Globus pallidus (tissue), 1 donor: ENCODE results near the gene RFFL.
A peak's percentile ranks its signal among the peaks of the same experiment; 100 is the strongest.

Experiments used
- DNase-seq: peaks from one replicate; pipeline ENCODE4 v3.0.0-alpha.2; 2015; ENCODE audit warnings: low spot score

RFFL gene

DNA sequence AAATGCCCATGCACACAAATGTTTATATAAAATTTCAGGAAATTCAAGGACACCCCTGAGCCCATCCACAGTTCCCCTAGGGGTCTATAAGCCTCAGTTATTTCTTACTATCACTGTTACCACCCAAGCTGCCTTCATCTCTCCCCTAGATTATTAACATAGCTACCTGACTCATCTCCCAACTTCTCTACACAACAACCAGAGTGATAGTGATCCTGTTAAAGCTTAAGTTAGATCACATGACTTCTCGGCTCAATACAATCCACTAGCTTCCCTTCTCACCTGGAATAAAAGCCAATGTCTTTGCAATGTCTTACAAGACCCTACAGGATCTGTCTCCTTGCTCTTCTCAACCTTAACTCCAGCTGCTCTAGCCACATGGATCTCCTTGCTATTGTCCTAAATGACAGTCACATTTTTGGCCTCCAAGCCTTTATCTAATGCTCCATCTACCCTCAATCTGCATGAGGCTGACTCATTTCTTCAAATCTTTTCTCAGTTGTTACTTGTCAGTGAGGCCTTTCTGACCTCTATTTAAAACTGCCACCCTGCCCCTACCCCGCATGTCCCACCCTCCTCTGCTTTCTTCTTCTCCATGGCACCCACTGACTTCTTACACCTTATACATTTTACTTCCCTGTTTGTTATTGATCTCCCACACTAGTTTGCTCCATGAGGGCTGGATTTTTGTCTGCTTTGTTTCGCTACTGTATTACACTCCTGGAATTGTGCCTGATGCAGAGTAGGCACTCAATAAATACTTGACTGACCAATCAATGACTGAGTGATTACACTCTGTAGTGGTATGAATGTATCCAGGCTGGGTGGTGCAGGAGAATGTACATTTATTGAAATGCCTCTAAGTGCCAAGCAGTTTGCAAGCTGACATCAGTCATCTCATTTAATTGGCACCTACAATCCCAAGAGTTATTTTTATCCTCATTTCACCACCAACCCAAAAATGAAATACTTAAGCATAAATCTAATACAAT is 88.4 kb downstream of the RFFL start:
- DNase-seq, result no peak

DNA sequence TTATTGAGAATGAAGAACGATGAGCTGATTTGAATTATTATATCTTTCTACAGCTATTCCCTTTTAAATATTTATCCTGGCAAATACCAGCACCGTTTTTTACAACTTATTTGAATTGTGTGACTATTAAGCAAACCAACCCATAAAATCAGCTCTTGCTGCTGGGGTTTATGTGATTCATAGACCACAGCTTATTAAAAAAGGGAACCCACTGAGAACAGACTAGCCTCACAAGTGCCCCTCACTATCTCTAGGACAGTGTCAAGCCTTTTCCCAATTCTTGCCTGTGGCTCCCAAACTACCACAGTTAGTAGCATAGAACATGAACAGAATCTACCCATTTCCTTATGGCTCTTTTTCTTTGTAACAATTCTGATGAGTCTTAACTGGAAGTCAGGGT is 89.3 kb downstream of the RFFL start:
- no peak for DNase-seq

DNA sequence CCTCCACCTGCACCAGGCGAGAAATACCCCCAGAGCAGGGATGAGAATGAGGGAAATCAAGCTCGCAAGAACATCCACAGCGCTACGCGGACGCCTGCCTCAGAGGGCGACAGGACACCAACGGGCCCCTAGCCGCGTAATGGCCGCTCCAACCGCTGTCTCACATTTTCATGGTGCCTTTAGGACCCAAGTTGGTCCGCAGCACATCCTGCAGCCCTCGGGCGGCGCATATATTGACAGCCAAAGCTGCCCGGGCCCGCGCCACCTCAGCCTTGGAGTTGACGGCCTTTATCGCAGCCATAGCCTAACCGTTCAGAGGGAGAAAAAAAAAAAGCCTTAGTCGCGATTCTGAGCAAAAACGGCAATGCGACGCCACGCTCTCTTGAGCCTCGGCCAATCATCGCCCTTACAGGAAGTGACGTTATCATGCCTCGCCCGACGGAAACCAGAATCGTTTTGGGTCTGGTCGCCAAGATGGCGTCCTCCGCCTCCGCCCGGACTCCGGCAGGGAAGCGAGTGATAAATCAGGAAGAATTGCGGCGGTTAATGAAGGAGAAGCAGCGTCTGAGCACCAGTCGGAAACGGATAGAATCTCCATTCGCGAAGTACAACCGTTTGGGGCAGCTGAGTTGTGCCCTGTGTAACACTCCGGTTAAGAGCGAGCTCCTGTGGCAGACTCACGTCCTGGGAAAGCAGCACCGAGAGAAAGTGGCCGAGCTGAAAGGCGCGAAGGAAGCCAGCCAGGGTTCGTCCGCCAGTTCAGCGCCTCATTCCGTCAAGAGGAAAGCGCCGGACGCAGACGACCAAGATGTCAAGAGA is 102.2 kb downstream of the RFFL start, which contains the start of the genes CCT6B and ZNF830:
Gene CCT6B, minus strand, starts transcription at position 368 of the 819 bp plus-strand sequence. Its CDS starts 67 bp downstream, at position 301.
Gene ZNF830, plus strand, starts transcription at position 448 of the 819 bp plus-strand sequence. Its CDS starts 27 bp downstream, at position 475.
- DNase-seq, result peak; percentile 92

DNA sequence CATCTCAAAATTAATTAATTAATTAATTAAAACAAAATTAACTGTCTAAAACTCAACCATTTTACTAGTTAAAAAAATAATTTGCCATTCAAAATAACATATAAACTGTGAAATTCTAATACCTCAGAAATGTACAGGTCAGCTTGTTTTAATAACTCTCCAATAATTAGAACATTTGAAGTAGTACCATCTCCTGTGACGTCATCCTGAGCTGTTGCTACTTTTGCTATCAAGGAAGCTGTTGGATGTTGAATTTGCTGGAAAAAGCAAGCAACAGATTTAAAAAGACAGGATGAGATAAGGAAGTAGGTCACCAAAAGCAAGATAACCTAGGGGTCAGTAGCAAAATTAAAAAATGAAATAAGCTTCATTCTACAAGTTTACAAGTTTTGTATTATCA is 105.1 kb downstream of the RFFL start:
- no peak for DNase-seq
